ENCODE measurements around the gene CSNK1G3. TPM values are rescaled to one million over a fixed set of nuclear protein-coding genes. Genes with fewer than 3 reads are reported as not detected.

Gene CSNK1G3
- total RNA-seq, 1 experiment from 2014 or later, result 51.1 TPM

GRCh38 chr5:123471385-123471784 is 40.6 kb upstream of the CSNK1G3 start:
- Histone ChIP-seq H3K27ac (ENCODE audit: low read depth, low read length) (no peak overlapping the region), H3K9me2 (ENCODE audit: insufficient read depth) (no peaks in the 10 kb centered on the region), H3K79me2 (ENCODE audit: insufficient read depth, low read length) (no peaks in the 10 kb centered on the region), H3K36me3 (ENCODE audit: control insufficient read depth in 1 of 2, insufficient read depth in 2 of 2, low read length in 2 of 2) (no peaks in the 10 kb centered on the region), H2AFZ (ENCODE audit: low read depth, low read length, poor library complexity, severe bottlenecking) (no peak overlapping the region), H3K9ac (ENCODE audit: low read length) (no peak overlapping the region), H3K4me3 (replicated peaks in 1 of 2; ENCODE audit: low read depth in 1 of 2, low read length in 2 of 2) (no peak overlapping the region), H4K20me1 (ENCODE audit: insufficient read depth) (no peaks in the 10 kb centered on the region), H3K27me3 (ENCODE audit: insufficient read depth, low read length) (no peaks in the 10 kb centered on the region), H3K9me3 (ENCODE audit: control insufficient read depth in 1 of 2, insufficient read depth in 1 of 2, low read depth in 1 of 2, low read length in 2 of 2) (no peaks in the 10 kb centered on the region), H3K4me1 (ENCODE audit: control insufficient read depth in 1 of 2, insufficient read depth in 2 of 2, low read length in 2 of 2) (no peaks in the 10 kb centered on the region), H3K4me2 (ENCODE audit: low read length) (no peak overlapping the region)
- ChIA-PET CTCF (no interaction called here), RAD21 (ENCODE audit: low non-redundant PET in 1 of 2, low total read pairs in 2 of 2, uncharacterized antibody in 2 of 2, unreplicated experiment in 2 of 2) (no interaction called here), POLR2A (no interaction called here)
- ATAC-seq (no peak), DNase-seq (ENCODE audit: low read depth, low spot score) (no peak)
- BruUV-seq (replicated peaks), result no TSS peak
- intact Hi-C loops (cut with micrococcal nuclease), result no loop called here
- TF ChIP-seq RAD21 (IDR thresholded peaks at IDR 0.05; ENCODE audit: low read depth) (no peak), CBX3 (IDR thresholded peaks at IDR 0.05; ENCODE audit: low read depth) (no peak), POLR2AphosphoS5 (IDR thresholded peaks at IDR 0.05; ENCODE audit: low read depth, low read length) (no peak), ZFX (IDR thresholded peaks at IDR 0.05) (no peak), MAX (IDR thresholded peaks at IDR 0.05) (no peak), FOSL1 (IDR thresholded peaks at IDR 0.05; ENCODE audit: low read depth) (no peak), TCF7L2 (IDR thresholded peaks at IDR 0.05; ENCODE audit: borderline replicate concordance, extremely low read depth, insufficient read depth, insufficient read length) (no peak)

- ChIA-PET CTCF (no interaction called here), POLR2A (no interaction called here), RAD21 (ENCODE audit: low non-redundant PET in 1 of 2, low total read pairs in 2 of 2, uncharacterized antibody in 2 of 2, unreplicated experiment in 2 of 2) (no interaction called here)
- Histone ChIP-seq H3K9ac (ENCODE audit: low read length) (no peak overlapping the region), H2AFZ (ENCODE audit: low read depth, low read length, poor library complexity, severe bottlenecking) (no peak overlapping the region), H3K79me2 (ENCODE audit: insufficient read depth, low read length) (no peaks in the 10 kb centered on the region), H3K27ac (ENCODE audit: low read depth, low read length) (no peak overlapping the region), H3K9me3 (ENCODE audit: control insufficient read depth in 1 of 2, insufficient read depth in 1 of 2, low read depth in 1 of 2, low read length in 2 of 2) (no peaks in the 10 kb centered on the region), H3K4me2 (ENCODE audit: low read length) (no peak overlapping the region), H3K36me3 (ENCODE audit: control insufficient read depth in 1 of 2, insufficient read depth in 2 of 2, low read length in 2 of 2) (no peaks in the 10 kb centered on the region), H4K20me1 (ENCODE audit: insufficient read depth) (no peaks in the 10 kb centered on the region), H3K4me3 (replicated peaks in 1 of 2; ENCODE audit: low read depth in 1 of 2, low read length in 2 of 2) (no peak overlapping the region), H3K9me2 (ENCODE audit: insufficient read depth) (no peaks in the 10 kb centered on the region), H3K4me1 (ENCODE audit: control insufficient read depth in 1 of 2, insufficient read depth in 2 of 2, low read length in 2 of 2) (no peaks in the 10 kb centered on the region), H3K27me3 (ENCODE audit: insufficient read depth, low read length) (no peaks in the 10 kb centered on the region)
- BruUV-seq (replicated peaks), result no TSS peak
- ATAC-seq (no peak), DNase-seq (ENCODE audit: low read depth, low spot score) (no peak)
- intact Hi-C loops (cut with micrococcal nuclease), result no loop called here
- TF ChIP-seq ATF3 (IDR thresholded peaks at IDR 0.05) (no peak), RAD21 (IDR thresholded peaks at IDR 0.05; ENCODE audit: low read depth) (no peak), CEBPB (IDR thresholded peaks at IDR 0.05; ENCODE audit: low read depth) (no peak), CTCF (IDR thresholded peaks at IDR 0.05 in 2 of 3, conservative IDR thresholded peaks at IDR 0.05 in 1 of 3; ENCODE audit: borderline replicate concordance in 1 of 3, insufficient read depth in 1 of 3, low read depth in 2 of 3, low read length in 2 of 3) (no peak), ELF1 (IDR thresholded peaks at IDR 0.05; ENCODE audit: borderline replicate concordance, low read depth) (no peak), JUND (IDR thresholded peaks at IDR 0.05) (no peak), FOSL1 (IDR thresholded peaks at IDR 0.05; ENCODE audit: low read depth) (no peak), REST (IDR thresholded peaks at IDR 0.05; ENCODE audit: low read depth) (no peak), YY1 (IDR thresholded peaks at IDR 0.05; ENCODE audit: extremely low read depth, insufficient replicate concordance, low read depth, low read length) (no peak), ZFX (IDR thresholded peaks at IDR 0.05) (no peak), SRF (IDR thresholded peaks at IDR 0.05; ENCODE audit: low read depth) (no peak)
These were observed 39.6 kb upstream of the CSNK1G3 start for GRCh38 chr5:123472150-123472924.

Measured in HCT116 (cell line).